Glutamatergic neuron (in vitro differentiated cells): Measurements from ENCODE around the gene PYGB. TPM values are rescaled to one million over a fixed set of nuclear protein-coding genes. Genes with fewer than 3 reads are reported as not detected.
A peak's percentile ranks its signal among the peaks of the same experiment; 100 is the strongest.

Experiments used
- DNase-seq: peaks from one replicate; pipeline ENCODE4 v3.0.0; 2022
- H3K27ac Mint-ChIP-seq: one replicate; pipeline ENCODE4 v1.8.0; 2020; ENCODE audit warnings: mild to moderate bottlenecking, mixed read lengths, inconsistent platforms; ENCODE audit not compliant: unreplicated experiment
- H3K27me3 Mint-ChIP-seq: one replicate; pipeline ENCODE4 v1.8.0; 2020; ENCODE audit warnings: mild to moderate bottlenecking, moderate library complexity, mixed read lengths, inconsistent platforms; ENCODE audit not compliant: unreplicated experiment
- H3K36me3 Mint-ChIP-seq: one replicate; pipeline ENCODE4 v1.8.0; 2020; ENCODE audit warnings: mild to moderate bottlenecking, mixed read lengths, inconsistent platforms; ENCODE audit not compliant: unreplicated experiment
- H3K4me1 Mint-ChIP-seq: one replicate; pipeline ENCODE4 v1.8.0; 2020; ENCODE audit warnings: mild to moderate bottlenecking, low read depth, mixed read lengths, inconsistent platforms; ENCODE audit not compliant: unreplicated experiment
- H3K4me3 Mint-ChIP-seq: one replicate; pipeline ENCODE4 v1.8.0; 2020; ENCODE audit warnings: mild to moderate bottlenecking, mixed read lengths, inconsistent platforms; ENCODE audit not compliant: unreplicated experiment
- H3K9me3 Mint-ChIP-seq: one replicate; pipeline ENCODE4 v1.8.0; 2020; ENCODE audit warnings: mild to moderate bottlenecking, moderate library complexity, mixed read lengths, inconsistent platforms; ENCODE audit not compliant: unreplicated experiment
- CTCF ChIP-seq: fragments of 200-600 bp; sonication (generic); IDR thresholded peaks from one replicate; pipeline ENCODE4 v1.5.0; 2021; ENCODE audit not compliant: partially characterized antibody, unreplicated experiment
- total RNA-seq: library from RNA; stranded (reverse); fragmentation: NEBNext Ultra II Directional; extraction: Animal tissue kit (Norgen Biotek cat#: 25700); gene quantifications from one replicate; pipeline ENCODE4 v1.2.1, GENCODE V29; 2021; ENCODE audit not compliant: unreplicated experiment

Gene PYGB
- total RNA-seq, 1 donor from 2014 or later: 295 TPM

GRCh38 chr20:25225642-25226432 is 22.0 kb upstream of the PYGB start:
- TF ChIP-seq CTCF: no peak
- Mint-ChIP-seq H3K36me3 (no peaks in the 10 kb centered on the region), H3K9me3 (peaks cover 8% of the 10 kb centered on the region), H3K27ac (no peak overlapping the region), H3K4me3 (no peak overlapping the region), H3K27me3 (peaks cover 16% of the 10 kb centered on the region), H3K4me1 (peaks cover 20% of the 10 kb centered on the region)
- DNase-seq: no peak

GRCh38 chr20:25226433-25227316 is 21.2 kb upstream of the PYGB start:
- H3K27me3 Mint-ChIP-seq: peaks cover 15% of the 10 kb centered on the region
- peaks cover 6% of the 10 kb centered on the region for H3K9me3 Mint-ChIP-seq
- H3K4me1 Mint-ChIP-seq: peaks cover 17% of the 10 kb centered on the region
- H3K36me3 Mint-ChIP-seq: no peaks in the 10 kb centered on the region
- no peak overlapping the region for H3K4me3 Mint-ChIP-seq
- H3K27ac Mint-ChIP-seq: peak overlapping the region; percentile 62
- DNase-seq: no peak
- no peak for TF ChIP-seq CTCF

GRCh38 chr20:25227317-25227831 is 20.5 kb upstream of the PYGB start:
- no peak for TF ChIP-seq CTCF
- Mint-ChIP-seq H3K4me1 (peaks cover 13% of the 10 kb centered on the region), H3K27ac (peak overlapping the region; percentile 62), H3K9me3 (peaks cover 3% of the 10 kb centered on the region), H3K27me3 (peaks cover 11% of the 10 kb centered on the region), H3K4me3 (no peak overlapping the region), H3K36me3 (no peaks in the 10 kb centered on the region)
- no peak for DNase-seq

- H3K27ac Mint-ChIP-seq: peak overlapping the region; percentile 12
- no peak for DNase-seq
- no peak for TF ChIP-seq CTCF
- H3K4me3 Mint-ChIP-seq: no peak overlapping the region
- H3K4me1 Mint-ChIP-seq: peaks cover 21% of the 10 kb centered on the region
- H3K27me3 Mint-ChIP-seq: peaks cover 12% of the 10 kb centered on the region
- no peaks in the 10 kb centered on the region for H3K36me3 Mint-ChIP-seq
- H3K9me3 Mint-ChIP-seq: peaks cover 3% of the 10 kb centered on the region
Measured at GRCh38 chr20:25229486-25230165, 18.3 kb upstream of the PYGB start.
